DMS114 treated with DMSO at 0.1 percent for 48 hours (cell line): ENCODE data around the gene SUPT16H.
"Not testable (repeated sequence)": the region's sequence is repeated elsewhere in the genome, so short reads cannot be mapped to it uniquely, and the experiment has no call there.

Experiments
- DNase-seq: peaks from one replicate; lab custom pipeline; 2025; ENCODE audit not compliant: unreplicated experiment; lab: John Stamatoyannopoulos, UW

The SUPT16H gene

GRCh38 chr14:21383848-21384493 is at the start of gene SUPT16H:
Gene SUPT16H, minus strand, starts transcription at chr14:21384019. Its CDS starts 92 bp downstream, at chr14:21383927.
- peak; percentile 93 for DNase-seq

- DNase-seq: no peak
Observed at GRCh38 chr14:21431126-21431525, 47.3 kb upstream of the SUPT16H start.

GRCh38 chr14:21428930-21429329 is 45.1 kb upstream of the SUPT16H start:
- no peak for DNase-seq

- no peak for DNase-seq
Observed at GRCh38 chr14:21426692-21427091, 42.9 kb upstream of the SUPT16H start.

GRCh38 chr14:21419528-21419927 is 35.7 kb upstream of the SUPT16H start:
- no peak for DNase-seq

- no peak for DNase-seq
Observed at GRCh38 chr14:21415329-21415728, 31.5 kb upstream of the SUPT16H start.

- DNase-seq: no peak
Observed at GRCh38 chr14:21414137-21414631, 30.4 kb upstream of the SUPT16H start.

- DNase-seq: no peak
Observed at GRCh38 chr14:21408147-21408546, 24.3 kb upstream of the SUPT16H start.

GRCh38 chr14:21406213-21406612 is 22.4 kb upstream of the SUPT16H start:
- DNase-seq: no peak

- no peak for DNase-seq
Observed at GRCh38 chr14:21405097-21405496, 21.3 kb upstream of the SUPT16H start.

- no peak for DNase-seq
Observed at GRCh38 chr14:21399311-21399870, 15.6 kb upstream of the SUPT16H start.

GRCh38 chr14:21398901-21399300 is 15.1 kb upstream of the SUPT16H start:
- DNase-seq: no peak

GRCh38 chr14:21395450-21395849 is 11.6 kb upstream of the SUPT16H start:
- no peak for DNase-seq

- no peak for DNase-seq
Observed at GRCh38 chr14:21385188-21385904, 1.5 kb upstream of the SUPT16H start.

- no peak for DNase-seq
Observed at GRCh38 chr14:21384494-21384851, 654 bp upstream of the SUPT16H start.

GRCh38 chr14:21382886-21383847 is 652 bp downstream of the SUPT16H start:
- peak; percentile 46 for DNase-seq

- no peak for DNase-seq
Observed at GRCh38 chr14:21382095-21382494, 1.7 kb downstream of the SUPT16H start.

GRCh38 chr14:21379338-21379737 is 4.5 kb downstream of the SUPT16H start:
- DNase-seq: no peak

- no peak for DNase-seq
Observed at GRCh38 chr14:21373980-21374379, 9.8 kb downstream of the SUPT16H start.

- DNase-seq: not testable (repeated sequence)
Observed at GRCh38 chr14:21372814-21373213, 11.0 kb downstream of the SUPT16H start.
